Astrocyte (in vitro differentiated cells and primary cell): Measurements from ENCODE around the gene NUP153.

Source experiments
- CTCF ChIP-seq: IDR thresholded peaks from 2 replicates; pipeline ENCODE4 v1.5.1; 2011; ENCODE audit warnings: low read depth, mild to moderate bottlenecking, inconsistent platforms, low read length, moderate library complexity; ENCODE audit not compliant: insufficient read depth
- EZH2 ChIP-seq: IDR thresholded peaks from 2 replicates; pipeline ENCODE4 v1.6.1; 2012; ENCODE audit warnings: mild to moderate bottlenecking, low read length, inconsistent platforms; ENCODE audit not compliant: insufficient read depth

- TF ChIP-seq CTCF, result no peak
- no peak for TF ChIP-seq EZH2
These were observed 53.4 kb downstream of the NUP153 start for GRCh38 chr6:17653198-17653882.
